Amniotic epithelial cell (primary cell): Measurements from ENCODE around the gene ATP8A1.
"Not testable (repeated sequence)": the region's sequence is repeated elsewhere in the genome, so short reads cannot be mapped to it uniquely, and the experiment has no call there.

Source experiments
- DNase-seq: peaks from one replicate; pipeline ENCODE4 v3.0.0-alpha.2; 2010; ENCODE audit warnings: low read depth

Gene ATP8A1

DNA sequence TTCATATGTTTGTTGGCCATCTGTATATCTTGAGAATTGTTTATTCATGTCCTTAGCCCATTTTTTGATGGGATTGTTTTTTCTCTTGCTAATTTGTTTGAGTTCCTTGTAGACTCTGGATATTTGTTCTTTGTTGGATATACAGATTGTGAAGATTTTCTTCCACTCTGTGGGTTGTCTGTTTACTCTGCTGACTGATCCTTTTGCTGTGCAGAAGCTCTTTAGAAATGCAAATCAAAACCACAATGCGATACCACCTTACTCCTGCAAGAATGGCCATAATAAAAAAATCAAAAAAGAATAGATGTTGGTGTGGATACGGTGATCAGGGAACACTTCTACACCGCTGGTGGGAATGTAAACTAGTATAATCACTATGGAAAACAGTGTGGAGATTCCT lies 189.1 kb downstream of the ATP8A1 start:
- DNase-seq: not testable (repeated sequence)

DNA sequence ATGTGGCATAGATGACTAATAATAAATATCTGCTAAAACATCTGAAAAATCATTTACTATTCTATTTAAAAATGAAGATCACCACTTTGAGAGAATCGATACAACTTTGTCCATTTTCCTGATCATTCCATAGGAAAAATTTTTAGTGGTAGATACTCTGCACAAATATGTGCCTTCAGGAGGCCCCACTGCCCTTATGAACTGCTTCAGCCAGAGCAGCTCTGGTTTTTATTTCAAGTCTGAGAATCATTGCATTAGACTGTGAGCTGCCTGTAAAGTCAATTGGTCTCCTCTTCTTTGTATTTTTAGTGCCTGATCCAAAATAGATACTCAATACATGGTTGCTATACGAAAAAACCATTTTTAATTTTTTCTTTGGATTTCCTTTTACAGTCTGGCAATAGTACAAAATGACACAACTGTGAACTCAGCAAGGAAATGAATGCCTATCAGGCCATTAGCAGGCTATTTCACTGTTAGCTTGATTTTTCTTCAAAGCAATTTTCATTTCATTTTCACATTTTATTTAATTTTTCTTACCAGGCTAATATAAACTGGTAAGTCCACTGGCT lies 190.5 kb downstream of the ATP8A1 start:
- no peak for DNase-seq

DNA sequence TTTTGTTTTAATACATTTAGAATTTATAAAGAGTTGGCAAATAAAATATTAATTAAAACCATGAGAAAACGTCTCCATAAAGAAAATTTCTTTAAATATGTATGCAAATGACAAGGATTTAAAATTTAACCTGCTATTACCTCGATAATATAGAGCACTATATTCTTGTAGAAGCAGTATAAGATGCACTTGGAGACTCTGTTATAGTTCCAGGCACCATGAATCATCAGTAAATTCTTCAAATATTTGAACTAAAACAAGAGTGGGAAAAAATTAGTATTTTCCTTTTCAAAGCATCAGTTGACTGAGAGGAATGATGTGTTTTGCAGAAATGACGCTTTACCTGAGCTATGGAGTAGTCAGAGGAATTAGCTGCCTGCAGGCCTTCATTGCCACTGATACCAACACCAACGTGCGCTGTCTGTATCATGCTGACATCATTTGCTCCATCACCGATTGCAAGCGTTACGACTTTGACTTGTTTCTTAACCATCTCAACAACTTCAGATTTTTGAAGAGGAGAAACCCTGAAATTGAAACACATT lies 192.3 kb downstream of the ATP8A1 start:
- DNase-seq: no peak

DNA sequence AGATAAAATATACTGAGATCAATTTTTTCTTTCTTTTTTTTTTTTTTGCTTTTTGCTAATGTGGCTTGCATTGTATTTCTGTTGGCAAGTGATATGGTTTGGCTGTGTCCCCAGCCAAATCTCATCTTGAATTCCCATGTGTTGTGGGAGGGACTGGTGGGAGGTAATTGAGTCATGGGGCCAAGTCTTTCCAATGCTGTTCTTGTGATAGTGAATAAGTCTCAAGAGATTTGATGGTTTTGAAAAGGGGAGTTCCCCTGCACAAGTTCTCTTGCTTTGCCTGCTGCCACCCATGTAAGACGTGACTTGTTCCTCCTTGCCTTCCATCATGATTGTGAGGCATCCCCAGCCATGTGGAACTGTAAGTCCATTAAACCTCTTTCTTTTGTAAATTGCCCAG lies 195.7 kb downstream of the ATP8A1 start:
- not testable (repeated sequence) for DNase-seq

DNA sequence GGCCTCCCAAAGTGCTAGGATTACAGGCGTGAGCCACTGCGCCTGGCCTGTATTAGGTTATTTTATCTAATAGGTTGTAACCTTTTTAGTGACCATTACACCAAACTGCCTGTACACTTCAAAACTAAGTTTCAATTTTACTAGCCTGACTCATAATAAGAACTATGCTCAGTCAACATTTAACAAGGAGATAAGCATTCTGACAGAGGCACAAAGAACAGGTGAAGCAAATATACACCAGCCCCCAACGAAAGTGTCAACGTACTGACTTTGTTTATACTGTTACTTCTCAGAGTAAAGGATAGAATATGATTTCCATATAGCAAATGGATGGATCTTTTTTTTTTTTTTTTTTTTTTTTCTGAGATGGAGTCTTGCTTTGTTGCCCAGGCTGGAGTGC lies 196.9 kb downstream of the ATP8A1 start:
- DNase-seq: no peak

DNA sequence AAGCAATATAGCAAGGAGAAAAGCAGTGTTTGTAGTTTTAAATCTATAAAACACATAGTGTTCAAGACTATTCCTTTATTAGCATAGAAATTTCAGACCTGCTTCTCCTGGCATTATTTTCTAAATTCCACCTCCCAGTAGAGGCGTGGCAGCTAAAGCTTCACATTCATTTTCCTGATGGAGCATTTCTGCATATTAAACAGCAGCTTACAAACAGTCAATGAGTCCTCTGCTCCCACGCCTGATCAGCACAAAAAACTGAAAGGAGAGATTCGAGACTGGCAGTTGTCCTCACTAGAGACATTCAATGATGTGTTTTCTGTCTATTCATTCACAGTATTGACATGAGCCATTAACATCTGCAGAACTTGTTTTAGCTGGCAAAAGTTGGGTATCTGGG lies 198.2 kb downstream of the ATP8A1 start:
- DNase-seq: no peak

DNA sequence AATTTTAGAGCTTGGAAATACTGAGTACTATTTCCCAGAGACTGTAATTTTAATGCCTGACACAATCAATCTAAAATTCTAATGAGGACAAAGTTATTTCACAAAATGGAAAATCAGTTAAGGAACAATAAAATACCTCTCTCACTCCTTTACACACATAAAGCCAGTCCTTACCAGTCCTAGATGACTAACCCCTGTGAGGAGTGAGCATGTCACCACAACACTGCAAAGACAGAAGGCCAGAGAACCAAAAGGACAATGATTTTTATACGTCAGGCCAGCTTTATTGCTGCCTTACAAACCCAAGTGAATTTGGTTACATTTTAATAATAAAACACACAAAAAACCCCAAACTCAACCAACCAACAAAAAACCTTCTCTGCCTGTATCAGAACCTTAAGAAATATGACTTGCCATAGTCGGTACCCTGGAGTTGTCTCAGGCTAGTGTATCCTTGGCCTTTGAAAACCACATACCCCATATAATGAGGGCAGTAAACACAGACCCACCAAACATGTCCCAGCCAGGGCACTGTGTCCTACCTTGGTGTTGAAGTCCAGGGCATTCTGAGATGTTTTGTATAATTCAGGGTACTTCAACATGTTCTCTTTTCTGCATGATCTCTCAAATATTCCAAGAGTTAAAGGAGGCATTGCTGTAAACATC lies 202.0 kb downstream of the ATP8A1 start:
- DNase-seq: no peak

DNA sequence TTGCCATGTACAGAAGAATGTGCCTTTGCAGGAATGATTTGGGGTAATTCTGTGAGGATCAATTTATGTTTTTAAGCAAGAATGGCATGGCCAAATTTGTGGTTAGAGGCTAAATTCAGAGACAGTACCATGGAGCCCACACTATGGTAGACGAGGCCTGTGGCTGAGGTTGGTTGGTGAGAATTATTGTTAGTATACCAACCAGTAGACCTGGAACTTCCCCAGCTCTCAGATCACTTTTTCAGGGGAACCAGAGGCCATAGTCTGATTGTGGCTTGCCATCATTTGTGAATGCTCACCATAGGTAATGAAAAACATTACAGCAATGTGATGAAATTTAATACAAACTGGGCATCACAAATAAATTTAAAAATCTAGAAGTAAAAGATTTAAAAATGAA lies 203.3 kb downstream of the ATP8A1 start:
- DNase-seq: no peak

DNA sequence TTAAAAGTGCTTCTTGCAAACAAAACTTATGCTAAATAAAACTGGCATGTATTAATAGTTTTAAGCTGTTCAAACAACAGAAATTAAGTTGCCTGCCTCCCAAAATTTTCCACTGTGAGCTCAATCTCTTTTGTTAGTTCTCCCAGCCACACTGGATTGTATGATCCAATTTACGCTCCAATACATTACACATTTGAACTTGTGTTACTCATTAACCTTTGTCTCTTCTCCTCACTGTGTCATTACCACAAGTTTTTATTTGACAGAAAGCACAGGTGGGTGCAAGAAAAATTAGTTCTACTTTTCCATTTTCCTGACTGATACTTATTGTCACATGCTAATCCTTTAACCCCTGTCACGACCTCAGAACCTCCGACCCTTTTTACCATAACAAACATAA lies 204.1 kb downstream of the ATP8A1 start:
- DNase-seq: no peak

DNA sequence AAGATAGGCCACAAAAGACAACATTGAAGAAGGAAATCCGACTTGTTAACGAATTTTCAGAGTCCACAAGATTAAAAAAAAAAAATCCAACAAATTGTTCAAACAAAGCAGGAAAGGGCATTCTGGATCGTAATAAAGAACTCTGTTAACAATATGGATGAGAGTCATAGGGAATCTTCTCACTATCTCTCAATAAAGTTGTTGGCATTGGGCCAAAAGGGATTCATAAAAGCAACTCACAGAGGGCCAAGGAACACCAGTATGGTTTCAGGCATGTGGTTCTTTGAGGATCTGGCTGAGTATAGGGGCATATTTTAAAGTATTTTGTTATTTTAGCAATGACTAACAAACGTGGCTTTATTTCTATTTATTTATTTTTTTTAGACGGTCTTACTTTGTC lies 210.1 kb downstream of the ATP8A1 start:
- no peak for DNase-seq

DNA sequence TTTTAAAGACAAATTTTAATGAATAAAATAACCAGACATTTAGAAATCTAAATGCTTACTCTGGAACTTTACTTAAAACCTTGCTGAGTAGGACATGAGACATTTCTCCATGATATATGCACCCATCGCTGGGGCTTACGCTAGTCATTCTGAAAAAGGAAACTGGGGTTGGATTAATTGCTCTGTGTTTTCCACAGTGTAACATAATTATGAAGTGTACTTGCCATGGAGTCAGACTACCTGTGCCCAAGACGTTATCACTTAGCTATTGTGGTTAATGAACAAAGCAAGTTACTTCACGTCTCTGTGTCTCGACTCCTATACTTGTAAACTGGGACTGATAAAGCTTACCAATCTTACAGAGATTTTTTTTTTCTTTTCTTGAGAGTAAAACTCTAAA lies 211.9 kb downstream of the ATP8A1 start:
- no peak for DNase-seq

DNA sequence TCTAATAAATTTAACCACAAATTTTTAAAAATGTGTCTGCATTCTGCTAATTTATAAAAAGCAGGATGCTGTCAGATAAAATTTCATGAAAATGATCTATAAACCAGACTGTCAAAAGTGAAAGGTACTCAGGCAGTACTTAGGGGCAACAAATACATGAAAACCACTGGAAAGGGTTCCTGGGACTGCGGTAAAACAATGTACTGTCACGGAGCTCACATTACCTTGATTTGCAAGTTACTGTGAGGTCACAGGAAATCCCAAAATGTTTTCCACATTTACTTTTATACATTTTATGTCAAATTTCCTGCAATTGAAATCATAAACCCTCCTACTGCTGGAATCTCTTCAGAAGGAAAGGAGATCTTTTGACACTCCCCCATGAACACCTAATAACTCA lies 214.3 kb downstream of the ATP8A1 start:
- DNase-seq: no peak

DNA sequence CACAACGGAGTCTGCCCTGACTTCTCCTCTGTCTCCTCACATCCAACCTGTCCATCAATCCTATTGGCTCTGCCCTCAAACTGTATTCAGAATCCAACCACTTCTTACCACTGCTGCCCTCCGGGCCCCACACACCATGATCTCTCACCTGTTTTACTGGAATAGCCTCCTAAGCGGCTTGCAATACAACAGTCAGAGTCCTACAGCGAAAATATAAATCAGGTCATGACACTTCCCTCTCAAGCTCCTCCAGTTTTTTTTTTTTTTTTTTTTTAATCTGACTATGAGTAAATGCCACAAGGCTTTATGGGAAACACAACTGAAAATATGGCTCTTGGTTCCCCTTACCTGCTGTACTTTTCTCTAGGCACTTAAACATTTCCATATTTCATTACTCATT lies 216.8 kb downstream of the ATP8A1 start:
- DNase-seq: no peak

DNA sequence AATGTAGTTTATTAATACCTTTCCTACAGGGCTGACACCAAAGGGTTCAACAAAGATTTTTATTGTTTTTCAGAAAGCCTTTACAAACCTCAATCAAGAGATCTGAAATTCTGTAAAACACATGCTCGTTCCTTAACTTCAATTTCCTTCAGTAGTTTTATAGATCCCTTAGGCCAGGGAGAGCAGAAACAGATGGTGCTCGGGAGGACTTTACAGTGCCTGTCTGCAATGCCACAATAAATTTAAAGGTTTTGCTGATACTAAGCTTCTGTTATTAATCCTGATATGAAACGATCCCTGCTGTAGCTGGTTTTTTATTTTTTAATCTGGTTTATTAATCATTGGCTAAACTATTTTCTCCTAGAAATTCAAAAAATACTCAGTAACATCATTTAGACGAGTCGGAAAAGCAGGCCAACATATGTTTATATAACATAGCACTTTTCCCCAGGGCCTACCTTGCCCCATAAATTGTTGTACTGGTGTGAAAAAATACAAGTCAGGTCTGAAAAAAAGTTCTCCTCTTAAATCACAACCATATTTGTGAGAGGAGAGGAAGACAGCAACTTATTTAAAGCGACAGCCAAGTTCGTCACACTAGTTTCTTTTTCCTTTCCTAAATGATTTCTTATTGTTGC lies 219.9 kb downstream of the ATP8A1 start:
- DNase-seq: no peak

DNA sequence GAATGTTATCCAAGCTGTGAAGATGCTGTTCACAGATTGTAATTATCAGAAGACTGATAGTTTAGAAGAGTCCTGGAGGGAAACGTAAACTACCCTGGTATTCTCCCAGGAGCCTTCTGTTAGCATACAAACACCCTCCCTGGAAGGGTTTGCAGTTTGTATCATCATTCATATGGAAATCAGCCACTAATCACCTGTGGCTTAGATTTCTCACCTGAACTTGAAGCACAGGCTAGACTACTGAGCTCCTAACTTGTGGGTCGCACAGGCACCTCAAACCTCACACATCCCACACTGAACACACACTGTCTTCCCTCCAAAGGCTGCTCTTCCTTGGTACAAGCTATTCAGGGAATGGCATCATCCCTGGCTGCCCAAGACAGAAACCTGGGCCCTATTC lies 228.9 kb downstream of the ATP8A1 start:
- no peak for DNase-seq

DNA sequence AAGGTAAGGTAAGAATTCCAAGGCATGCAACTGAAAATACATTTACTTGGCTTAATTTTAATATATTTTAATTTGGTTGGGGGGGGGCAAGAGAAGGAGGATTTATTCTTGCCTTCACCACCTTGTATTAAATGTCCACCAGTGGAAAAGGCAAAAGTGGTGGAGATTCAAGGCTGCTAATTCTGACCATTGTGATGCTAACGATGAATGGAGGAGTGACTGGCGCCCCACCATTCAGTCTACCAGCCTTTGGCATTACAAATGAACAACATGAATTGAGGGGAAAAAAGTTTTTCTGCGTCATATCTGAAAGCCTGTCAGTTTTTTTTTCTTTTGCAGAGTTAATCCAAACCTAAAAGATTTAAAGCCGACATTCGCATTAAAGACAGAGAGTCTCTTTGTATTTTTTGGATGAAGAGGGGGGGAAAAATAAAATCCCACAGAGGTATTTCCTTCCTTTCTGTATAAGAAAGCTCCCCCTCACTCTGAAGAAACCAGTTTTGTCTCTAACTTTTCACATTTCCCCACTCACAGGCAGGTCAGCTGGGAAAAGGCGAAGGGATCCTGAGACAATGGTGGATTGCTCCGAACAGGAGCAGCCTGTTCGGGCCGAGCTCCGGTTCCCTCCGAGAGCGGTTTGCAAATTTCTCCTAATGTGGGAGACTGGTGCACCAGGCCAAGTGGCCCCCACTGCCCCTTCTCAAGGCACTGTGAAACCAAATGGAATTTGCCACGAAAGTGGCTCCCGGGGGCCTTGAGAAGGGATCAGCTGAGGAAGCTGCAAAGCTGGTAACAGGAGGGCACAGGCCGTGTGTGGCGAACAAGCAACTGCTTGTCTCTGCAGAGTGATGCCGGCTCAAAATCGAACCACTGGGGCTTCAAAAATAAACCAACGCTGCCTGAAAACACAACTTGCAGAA lies 231.5 kb downstream of the ATP8A1 start:
- DNase-seq: no peak

DNA sequence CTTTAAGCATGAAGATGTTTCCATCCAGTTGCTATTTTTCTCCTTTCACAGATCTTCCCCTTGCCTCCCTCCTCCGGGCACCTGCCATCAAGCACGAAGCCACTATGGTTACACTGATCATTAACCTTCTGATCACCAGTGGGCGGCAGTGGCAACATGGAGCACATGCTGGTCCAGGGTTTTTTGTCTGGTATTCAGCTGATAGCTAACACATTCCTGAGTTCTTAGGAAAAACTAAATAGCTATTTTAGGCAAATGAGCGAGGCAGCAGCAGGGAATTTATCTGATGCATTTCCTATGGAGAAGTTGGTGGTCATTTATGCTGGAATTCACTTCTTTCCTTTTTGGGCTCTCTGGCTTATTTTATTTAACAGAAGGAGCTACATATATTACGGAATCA lies 236.8 kb downstream of the ATP8A1 start:
- DNase-seq: no peak

DNA sequence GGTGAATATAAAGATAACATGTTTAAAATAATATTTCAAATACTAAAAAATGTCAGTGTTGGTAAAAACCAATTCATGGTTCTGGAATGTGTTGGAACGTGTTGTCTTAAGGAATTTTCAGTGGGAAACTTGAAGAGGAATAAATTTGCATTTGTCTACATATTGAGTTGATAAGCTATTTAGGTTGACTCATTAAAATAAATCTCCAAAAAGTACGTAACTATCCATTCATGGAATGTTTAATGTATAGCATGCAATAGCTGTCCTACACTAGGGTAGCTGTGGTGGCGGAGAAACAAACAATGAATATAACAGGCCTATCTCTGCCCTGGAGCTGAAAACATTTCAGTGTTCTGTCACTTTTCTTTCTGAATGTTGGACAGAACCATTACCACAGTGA lies 239.4 kb downstream of the ATP8A1 start:
- DNase-seq: no peak

DNA sequence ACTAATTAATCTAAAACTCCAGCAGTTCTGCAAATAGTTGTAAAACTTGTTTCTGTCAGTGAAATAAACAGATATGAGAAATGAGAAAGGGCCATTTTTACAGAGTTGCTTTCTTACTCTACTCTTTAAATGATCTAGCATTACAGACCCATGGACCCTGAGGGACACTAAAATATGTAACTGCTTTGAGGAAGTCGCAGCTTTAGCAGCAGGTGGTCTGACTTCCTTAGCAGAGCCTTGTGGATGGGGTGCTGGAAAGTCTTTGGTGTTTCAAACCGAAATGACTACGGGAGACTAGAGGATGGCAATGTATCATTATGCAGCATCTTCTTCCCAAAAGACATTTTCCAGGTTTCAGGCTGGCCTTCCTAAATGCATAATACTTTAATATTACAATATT lies 240.9 kb downstream of the ATP8A1 start:
- DNase-seq: no peak

DNA sequence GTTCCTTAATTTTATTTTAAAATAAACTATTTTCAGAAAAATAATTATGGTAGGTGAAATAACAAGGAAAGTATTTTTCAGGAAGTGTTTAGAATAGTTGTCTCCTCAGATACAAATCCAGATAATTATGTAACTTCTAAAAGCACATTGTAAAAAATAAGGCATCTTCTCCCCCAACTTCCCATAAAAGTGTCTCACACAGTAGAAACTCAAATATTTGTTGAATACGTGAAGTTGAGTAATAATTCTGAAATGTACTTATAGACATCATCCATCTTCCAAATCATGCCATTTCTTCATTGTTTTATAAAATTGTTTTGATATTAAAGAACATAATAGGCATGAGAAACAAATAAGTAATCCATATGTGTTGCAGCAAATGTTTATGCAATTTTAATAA lies 241.6 kb downstream of the ATP8A1 start:
- DNase-seq: no peak

DNA sequence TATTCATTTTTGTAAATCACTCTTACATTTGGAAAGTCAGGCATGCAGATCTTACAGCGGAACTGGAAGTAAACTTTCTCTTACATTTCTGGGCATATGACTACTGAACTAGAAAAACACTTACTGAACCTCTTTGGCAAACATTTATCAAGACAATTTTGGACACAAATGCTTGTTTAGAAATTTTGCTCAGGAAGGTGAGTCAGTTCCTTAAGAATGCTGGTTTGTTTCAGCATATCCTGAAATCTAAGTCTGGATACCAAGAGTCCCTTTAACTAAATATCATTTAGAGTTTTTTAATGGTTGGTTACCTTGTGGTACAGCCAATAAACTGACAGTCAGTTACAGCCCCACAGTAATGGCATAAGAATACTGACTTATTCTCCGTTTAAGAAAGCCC lies 244.7 kb downstream of the ATP8A1 start:
- DNase-seq: peak; percentile 79

DNA sequence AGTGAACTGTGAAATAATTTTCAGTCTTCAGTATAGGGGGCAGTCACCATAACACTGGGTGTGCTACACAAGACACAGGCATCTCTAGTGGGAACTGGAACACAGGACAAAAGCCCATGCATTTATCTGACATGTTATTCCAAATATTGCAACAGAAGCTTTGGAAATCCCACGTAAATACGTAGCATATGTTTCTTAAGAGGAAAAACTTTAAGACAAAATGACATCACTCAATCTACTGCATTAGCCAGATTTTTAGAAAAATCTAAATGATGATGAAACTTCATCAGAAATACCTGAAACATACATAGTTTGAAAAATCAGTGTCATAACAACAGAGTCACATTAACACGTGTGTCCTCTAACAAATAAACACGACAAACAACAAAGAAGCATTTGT lies 245.1 kb downstream of the ATP8A1 start:
- peak; percentile 55 for DNase-seq

DNA sequence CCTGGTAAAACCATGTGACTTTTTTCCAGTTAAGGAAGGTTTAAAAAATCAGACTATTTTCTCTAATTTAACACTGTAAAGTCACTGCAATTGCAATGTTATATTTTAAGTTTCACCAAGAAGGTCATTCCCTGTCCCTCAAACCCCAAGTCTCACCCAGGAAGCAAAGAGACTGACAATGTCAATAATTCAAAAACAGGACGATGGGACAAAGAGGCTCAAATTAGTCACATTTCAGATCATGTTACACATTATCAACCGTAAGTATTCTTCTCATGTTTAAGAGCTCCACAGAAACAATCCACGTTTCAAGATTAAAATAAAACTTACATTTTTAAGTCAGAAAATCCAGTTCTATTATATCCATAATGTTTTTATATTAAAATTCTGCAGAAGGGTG lies 246.5 kb downstream of the ATP8A1 start:
- no peak for DNase-seq
